MM.1S (cell line): ENCODE data around the gene DENND1A.

Experiments
- CTCF ChIP-seq: fragments of 300-600 bp; sonication (generic); IDR thresholded peaks from 2 replicates; pipeline ENCODE4 v1.5.1; 2016; ENCODE audit warnings: antibody characterized with exemption, low read length, mixed read lengths
- EZH2 ChIP-seq: fragments of 300-600 bp; sonication (generic); optimal IDR thresholded peaks from 2 replicates; pipeline ENCODE3; 2017; ENCODE audit warnings: low read depth, mild to moderate bottlenecking, antibody characterized with exemption, low read length, mixed read lengths
- EZH2phosphoT487 ChIP-seq: fragments of 300-600 bp; sonication (generic); IDR thresholded peaks from 2 replicates; pipeline ENCODE4 v1.6.1; 2018; ENCODE audit warnings: antibody characterized with exemption, low read length

- no peak for TF ChIP-seq CTCF
- no peak for TF ChIP-seq EZH2phosphoT487
- no peak for TF ChIP-seq EZH2
These were observed 362.9 kb downstream of the DENND1A start for GRCh38 chr9:123567013-123567412.
